Naive thymus-derived CD4-positive, alpha-beta T cell (primary cell): Measurements from ENCODE around the gene SH3RF3. TPM values are rescaled to one million over a fixed set of nuclear protein-coding genes. Genes with fewer than 3 reads are reported as not detected.

Experiments
- ATAC-seq: fragments of 150-1000 bp; cut with Tn5 transposase; 2 replicates; pipeline ENCODE4 v1.10.0; 2021; ENCODE audit warnings: mild to moderate bottlenecking, moderate library complexity
- CTCF ChIA-PET: fragments of 350-600 bp; sonication (Branson Sonifier 250); formaldehyde crosslinking; loops from one replicate; lab custom pipeline; 2021; ENCODE audit warnings: antibody characterized with exemption; lab: Charles Lee
- POLR2A ChIA-PET: fragments of 350-600 bp; sonication (Branson Sonifier 250); formaldehyde crosslinking; loops from one replicate; lab custom pipeline; 2021; ENCODE audit warnings: antibody characterized with exemption, inconsistent platforms; lab: Charles Lee
- DNase-seq, 9 donors: peaks; one replicate each; pipeline versions ENCODE4 v3.0.0 to v3.0.0-alpha.2; 2020 to 2022; ENCODE audit warnings: mixed read lengths in 1 of 9
- H3K27ac ChIP-seq: one replicate; pipeline ENCODE4 v1.7.0; 2013; ENCODE audit warnings: mild to moderate bottlenecking, low read depth, low read length, moderate library complexity
- H3K27me3 ChIP-seq, 2 donors: one replicate each; pipeline ENCODE4 v1.7.0; 2013; ENCODE audit warnings: low read length in 2 of 2, mild to moderate bottlenecking in 2 of 2, moderate library complexity in 2 of 2; ENCODE audit not compliant: control insufficient read depth in 2 of 2, insufficient read depth in 2 of 2
- H3K36me3 ChIP-seq, 3 experiments: 1 replicate in 2 of 3; 2 replicates in 1 of 3; pipeline ENCODE4 v1.7.0; 2013; ENCODE audit warnings: low read length in 3 of 3, mild to moderate bottlenecking in 3 of 3, moderate library complexity in 1 of 3; ENCODE audit not compliant: insufficient read depth in 3 of 3, control insufficient read depth in 2 of 3
- H3K4me1 ChIP-seq, 2 donors: one replicate each; pipeline ENCODE4 v1.7.0; 2013; ENCODE audit warnings: low read length in 2 of 2, mild to moderate bottlenecking in 2 of 2, moderate library complexity in 1 of 2; ENCODE audit not compliant: control insufficient read depth in 2 of 2, insufficient read depth in 2 of 2
- H3K4me3 ChIP-seq: 2 replicates; pipeline ENCODE4 v1.7.0; 2013; ENCODE audit warnings: mild to moderate bottlenecking, low read length
- H3K9me3 ChIP-seq, 3 experiments: 1 replicate in 2 of 3; 2 replicates in 1 of 3; pipeline ENCODE4 v1.7.0; 2013; ENCODE audit warnings: low read length in 3 of 3; ENCODE audit not compliant: control insufficient read depth in 2 of 3
- H3K27ac Mint-ChIP-seq, 9 donors: one replicate each; pipeline ENCODE4 v1.8.0; 2020 to 2022; ENCODE audit warnings: mixed read lengths in 9 of 9, mild to moderate bottlenecking in 8 of 9, moderate library complexity in 5 of 9, inconsistent platforms in 2 of 9
- H3K27me3 Mint-ChIP-seq, 5 donors: one replicate each; pipeline ENCODE4 v1.8.0; 2021 to 2022; ENCODE audit warnings: mixed read lengths in 5 of 5, mild to moderate bottlenecking in 1 of 5
- H3K36me3 Mint-ChIP-seq, 5 donors: one replicate each; pipeline ENCODE4 v1.8.0; 2020 to 2022; ENCODE audit warnings: mixed read lengths in 5 of 5, mild to moderate bottlenecking in 3 of 5, inconsistent platforms in 1 of 5
- H3K4me1 Mint-ChIP-seq, 7 donors: one replicate each; pipeline ENCODE4 v1.8.0; 2020 to 2022; ENCODE audit warnings: mixed read lengths in 7 of 7, mild to moderate bottlenecking in 3 of 7, inconsistent platforms in 1 of 7
- H3K4me3 Mint-ChIP-seq, 10 donors: one replicate each; pipeline ENCODE4 v1.8.0; 2020 to 2022; ENCODE audit warnings: mild to moderate bottlenecking in 10 of 10, mixed read lengths in 10 of 10, moderate library complexity in 6 of 10, inconsistent platforms in 2 of 10
- H3K9me3 Mint-ChIP-seq, 11 donors: one replicate each; pipeline ENCODE4 v1.8.0; 2020 to 2022; ENCODE audit warnings: mixed read lengths in 11 of 11, mild to moderate bottlenecking in 4 of 11, inconsistent platforms in 1 of 11, moderate library complexity in 1 of 11
- intact Hi-C, 2 donors: fragments of 100-400 bp; cut with micrococcal nuclease; formaldehyde crosslinking; loops; one replicate each; pipeline ENCODE4 v1.15.1; 2023
- polyA plus RNA-seq, 2 donors: library from polyadenylated mRNA; unstranded; fragments of 300-500 nt; fragmentation: Illumina TruSeq; gene quantifications; one replicate each; pipeline ENCODE4 v1.2.3, GENCODE V29; 2021
- total RNA-seq, 6 experiments: library from RNA in 5 of 6; stranded (reverse) in 5 of 6; gene quantifications; 1 replicate in 5 of 6; 2 replicates in 1 of 6; pipeline ENCODE4 v1.2.3 and lab custom pipeline; 2021 to 2026

The SH3RF3 gene
- total and polyA plus RNA-seq, 7 experiments from 2014 or later, result 0.19 to 11.5 (median 4.8) TPM

GRCh38 chr2:109084341-109084740, 44.7 kb upstream of the SH3RF3 start:
- H3K4me1 Mint-ChIP-seq, result peaks cover 3 to 23% (median 15%) of the 10 kb centered on the region in 7 donors
- DNase-seq, result no peak

GRCh38 chr2:109085912-109086742, 42.9 kb upstream of the SH3RF3 start:
- POLR2A ChIA-PET, result interaction anchor here (1.5 kb wide), 1 partner anchor 55 kb away, joined by 5 read pairs; no protein-coding TSS in a partner anchor
- H3K4me1 ChIP-seq, result no peaks in the 10 kb centered on the region
- Mint-ChIP-seq H3K4me1 (peaks cover 3 to 13% (median 11%) of the 10 kb centered on the region in 7 donors), H3K27ac (no peak overlapping the region), H3K27me3 (peaks cover 0 to 3% (median 0%) of the 10 kb centered on the region in 5 donors), H3K4me3 (no peak overlapping the region), H3K9me3 (peaks cover 0 to 3% (median 0%) of the 10 kb centered on the region in 11 donors), H3K36me3 (no peaks in the 10 kb centered on the region)
- no peak overlapping the region for H3K4me3 ChIP-seq
- CTCF ChIA-PET, result no interaction called here
- DNase-seq (no peak), ATAC-seq (no peak)
- H3K9me3 ChIP-seq, result no peaks in the 10 kb centered on the region
- H3K36me3 ChIP-seq, result no peaks in the 10 kb centered on the region
- H3K27ac ChIP-seq, result no peak overlapping the region
- no peaks in the 10 kb centered on the region for H3K27me3 ChIP-seq
- intact Hi-C loops, result no loop called here

More at GRCh38 chr2:109084341-109084740, 44.7 kb upstream of the SH3RF3 start:
- no peak overlapping the region for H3K4me3 ChIP-seq
- H3K36me3 ChIP-seq, result no peaks in the 10 kb centered on the region
- H3K27ac Mint-ChIP-seq, result no peak overlapping the region
- ChIA-PET CTCF (no interaction called here), POLR2A (no interaction called here)
- intact Hi-C loops, result no loop called here
- no peaks in the 10 kb centered on the region for H3K36me3 Mint-ChIP-seq
- H3K27me3 Mint-ChIP-seq, result peaks cover 0 to 3% (median 0%) of the 10 kb centered on the region in 5 donors
- H3K4me1 ChIP-seq, result no peaks in the 10 kb centered on the region
- no peak overlapping the region for H3K27ac ChIP-seq
- H3K9me3 ChIP-seq, result no peaks in the 10 kb centered on the region
- no peak for ATAC-seq
- H3K9me3 Mint-ChIP-seq, result peaks cover 0 to 3% (median 0%) of the 10 kb centered on the region in 11 donors
- H3K27me3 ChIP-seq, result no peaks in the 10 kb centered on the region
- no peak overlapping the region for H3K4me3 Mint-ChIP-seq

- peaks cover 0 to 3% (median 0%) of the 10 kb centered on the region in 5 donors for H3K27me3 Mint-ChIP-seq
- Histone ChIP-seq H3K4me3 (no peak overlapping the region), H3K27me3 (no peaks in the 10 kb centered on the region), H3K27ac (no peak overlapping the region), H3K9me3 (no peaks in the 10 kb centered on the region), H3K36me3 (no peaks in the 10 kb centered on the region), H3K4me1 (no peaks in the 10 kb centered on the region)
- no peak overlapping the region for H3K4me3 Mint-ChIP-seq
- intact Hi-C loops, result no loop called here
- POLR2A ChIA-PET, result interaction anchor here (1.5 kb wide), 1 partner anchor 55 kb away, joined by 5 read pairs; no protein-coding TSS in a partner anchor
- ATAC-seq, result no peak
- DNase-seq, result no peak
- H3K36me3 Mint-ChIP-seq, result no peaks in the 10 kb centered on the region
- CTCF ChIA-PET, result no interaction called here
- no peak overlapping the region for H3K27ac Mint-ChIP-seq
- peaks cover 0 to 3% (median 0%) of the 10 kb centered on the region in 11 donors for H3K9me3 Mint-ChIP-seq
- H3K4me1 Mint-ChIP-seq, result peaks cover 3 to 13% (median 11%) of the 10 kb centered on the region in 7 donors
Measured at GRCh38 chr2:109086743-109087020, 42.3 kb upstream of the SH3RF3 start.

GRCh38 chr2:109087055-109087663, 41.8 kb upstream of the SH3RF3 start:
- Mint-ChIP-seq H3K27ac (peak overlapping the region in 1 of 9 donors; percentile 39), H3K36me3 (no peaks in the 10 kb centered on the region), H3K4me1 (peaks cover 3 to 13% (median 11%) of the 10 kb centered on the region in 7 donors), H3K27me3 (peaks cover 0 to 3% (median 0%) of the 10 kb centered on the region in 5 donors), H3K4me3 (no peak overlapping the region), H3K9me3 (peaks cover 0 to 6% (median 0%) of the 10 kb centered on the region in 11 donors)
- no peaks in the 10 kb centered on the region for H3K27me3 ChIP-seq
- intact Hi-C loops, result no loop called here
- ChIA-PET CTCF (no interaction called here), POLR2A (interaction anchor here (1.5 kb wide), 1 partner anchor 56 kb away, joined by 5 read pairs; no protein-coding TSS in a partner anchor)
- H3K36me3 ChIP-seq, result no peaks in the 10 kb centered on the region
- H3K9me3 ChIP-seq, result no peaks in the 10 kb centered on the region
- H3K27ac ChIP-seq, result no peak overlapping the region
- no peak overlapping the region for H3K4me3 ChIP-seq
- DNase-seq (no peak), ATAC-seq (no peak)
- H3K4me1 ChIP-seq, result no peaks in the 10 kb centered on the region

DNA sequence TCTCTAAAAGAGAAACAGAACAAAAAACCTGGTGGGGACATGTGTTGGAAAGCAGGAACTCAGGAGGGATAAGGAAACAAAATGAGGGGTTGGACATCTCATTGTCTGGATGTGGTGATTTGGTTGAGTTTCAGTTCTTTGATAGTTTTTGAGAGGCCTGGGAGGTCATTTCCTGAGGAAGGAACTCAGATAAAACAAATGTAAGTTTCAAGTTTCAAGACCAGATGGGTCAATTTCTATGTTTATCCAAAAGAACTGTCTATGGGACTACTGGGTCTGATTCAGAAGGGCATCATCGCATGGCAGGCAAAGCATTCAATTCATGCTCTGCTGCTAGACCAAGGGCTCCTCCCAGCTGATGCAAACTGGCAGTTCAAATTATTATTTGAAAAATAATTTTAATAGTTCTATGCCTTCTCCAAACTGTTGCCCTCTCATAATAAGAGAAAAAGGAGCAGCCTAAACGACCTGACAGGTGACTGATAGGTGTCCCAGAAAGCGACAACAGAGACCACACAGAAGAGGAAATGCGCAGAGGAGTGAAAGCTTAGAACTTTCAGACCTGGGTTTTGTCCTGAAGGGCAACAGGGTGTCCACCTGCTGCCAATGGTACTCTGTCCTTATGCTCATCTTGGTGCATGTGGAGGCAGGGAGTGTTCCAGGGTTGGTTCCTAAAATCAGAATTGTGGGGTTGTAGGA, 39.3 kb upstream of the SH3RF3 start:
- no peak overlapping the region for H3K27ac ChIP-seq
- no peaks in the 10 kb centered on the region for H3K4me1 ChIP-seq
- no peaks in the 10 kb centered on the region for H3K27me3 Mint-ChIP-seq
- H3K36me3 ChIP-seq, result no peaks in the 10 kb centered on the region
- H3K27me3 ChIP-seq, result no peaks in the 10 kb centered on the region
- DNase-seq (no peak), ATAC-seq (no peak)
- peaks cover 0 to 3% (median 0%) of the 10 kb centered on the region in 5 donors for H3K36me3 Mint-ChIP-seq
- H3K4me3 ChIP-seq, result no peak overlapping the region
- no peak overlapping the region for H3K27ac Mint-ChIP-seq
- H3K4me3 Mint-ChIP-seq, result no peak overlapping the region
- intact Hi-C loops, result no loop called here
- peaks cover 3 to 13% (median 9%) of the 10 kb centered on the region in 7 donors for H3K4me1 Mint-ChIP-seq
- ChIA-PET POLR2A (interaction anchor here (0.6 kb wide), 1 partner anchor 58 kb away, joined by 3 read pairs; no protein-coding TSS in a partner anchor), CTCF (no interaction called here)
- peaks cover 0 to 7% (median 0%) of the 10 kb centered on the region in 3 experiments for H3K9me3 ChIP-seq
- H3K9me3 Mint-ChIP-seq, result peaks cover 2 to 27% (median 9%) of the 10 kb centered on the region in 11 donors

GRCh38 chr2:109091526-109091925, 37.5 kb upstream of the SH3RF3 start:
- peaks cover 3 to 13% (median 9%) of the 10 kb centered on the region in 7 donors for H3K4me1 Mint-ChIP-seq
- no peak overlapping the region for H3K4me3 Mint-ChIP-seq
- ChIA-PET POLR2A (interaction anchor here (1.9 kb wide), 1 partner anchor 60 kb away, joined by 5 read pairs; no protein-coding TSS in a partner anchor), CTCF (interaction anchor here (0.7 kb wide), 1 partner anchor 52 kb away, joined by 4 read pairs; no protein-coding TSS in a partner anchor)
- Histone ChIP-seq H3K9me3 (peaks cover 0 to 7% (median 0%) of the 10 kb centered on the region in 3 experiments), H3K27me3 (no peaks in the 10 kb centered on the region), H3K36me3 (no peaks in the 10 kb centered on the region), H3K4me1 (no peaks in the 10 kb centered on the region), H3K27ac (no peak overlapping the region), H3K4me3 (no peak overlapping the region)
- peaks cover 0 to 6% (median 0%) of the 10 kb centered on the region in 5 donors for H3K36me3 Mint-ChIP-seq
- H3K27ac Mint-ChIP-seq, result no peak overlapping the region
- no peak for DNase-seq
- H3K27me3 Mint-ChIP-seq, result peaks cover 0 to 2% (median 0%) of the 10 kb centered on the region in 5 donors
- ATAC-seq, result no peak
- intact Hi-C loops, result no loop called here
- H3K9me3 Mint-ChIP-seq, result peaks cover 6 to 30% (median 10%) of the 10 kb centered on the region in 11 donors
